ENCODE measurements around the gene FYTTD1.

- TF ChIP-seq CTCF (IDR thresholded peaks at IDR 0.05): no peak
- TF ChIP-seq POLR2A (IDR thresholded peaks at IDR 0.05): peak in 1 of 2 donors; percentile 88
Observed at GRCh38 chr3:197791113-197791891, 41.6 kb downstream of the FYTTD1 start, which contains the start of gene LRCH3.

Data from thyroid gland (tissue), 4 donors.